Neuron (in vitro differentiated cells): ENCODE data around the gene PHTF2.
"Not testable (repeated sequence)": the region's sequence is repeated elsewhere in the genome, so short reads cannot be mapped to it uniquely, and the experiment has no call there.

Source experiments
- H2AFZ ChIP-seq: one replicate; pipeline ENCODE4 v1.6.1; 2013; ENCODE audit warnings: low read depth, mild to moderate bottlenecking, inconsistent platforms, low read length, moderate library complexity
- H3K27me3 ChIP-seq: one replicate; pipeline ENCODE4 v1.6.1; 2013; ENCODE audit warnings: low read length; ENCODE audit not compliant: insufficient read depth
- H3K36me3 ChIP-seq: one replicate; pipeline ENCODE4 v1.6.1; 2013; ENCODE audit warnings: low read length; ENCODE audit not compliant: insufficient read depth
- H3K4me1 ChIP-seq: one replicate; pipeline ENCODE4 v1.6.1; 2013; ENCODE audit warnings: low read length; ENCODE audit not compliant: insufficient read depth
- H3K4me3 ChIP-seq: 2 replicates; pipeline ENCODE4 v1.5.1; 2013; ENCODE audit warnings: mild to moderate bottlenecking, low read length, moderate library complexity
- H3K9me3 ChIP-seq: one replicate; pipeline ENCODE4 v1.6.1; 2013; ENCODE audit warnings: low read length

Gene PHTF2

DNA sequence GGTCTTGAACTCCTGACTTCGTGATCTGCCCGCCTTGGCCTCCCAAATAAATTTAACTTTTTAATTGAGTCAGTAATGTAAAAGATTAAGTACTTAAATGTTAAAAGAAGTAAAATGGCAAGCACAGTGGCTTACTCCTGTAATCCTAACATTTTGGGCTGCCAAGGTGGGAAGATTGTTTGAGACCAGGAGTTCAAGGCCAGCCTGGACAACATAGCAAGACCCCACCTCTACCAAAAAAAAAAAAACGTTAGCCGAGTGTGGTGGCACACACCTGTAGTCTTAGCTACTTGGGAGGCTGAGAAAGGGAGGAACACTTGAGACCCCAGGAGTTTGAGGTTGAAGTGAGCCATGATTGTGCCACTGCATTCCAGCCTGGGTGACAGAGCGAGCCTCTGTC is 26.1 kb downstream of the PHTF2 start:
- Histone ChIP-seq H3K36me3 (no peaks in the 10 kb centered on the region), H3K4me1 (no peaks in the 10 kb centered on the region), H3K4me3 (no peak overlapping the region), H2AFZ (no peak overlapping the region), H3K27me3 (no peaks in the 10 kb centered on the region), H3K9me3 (peaks cover 16% of the 10 kb centered on the region)

DNA sequence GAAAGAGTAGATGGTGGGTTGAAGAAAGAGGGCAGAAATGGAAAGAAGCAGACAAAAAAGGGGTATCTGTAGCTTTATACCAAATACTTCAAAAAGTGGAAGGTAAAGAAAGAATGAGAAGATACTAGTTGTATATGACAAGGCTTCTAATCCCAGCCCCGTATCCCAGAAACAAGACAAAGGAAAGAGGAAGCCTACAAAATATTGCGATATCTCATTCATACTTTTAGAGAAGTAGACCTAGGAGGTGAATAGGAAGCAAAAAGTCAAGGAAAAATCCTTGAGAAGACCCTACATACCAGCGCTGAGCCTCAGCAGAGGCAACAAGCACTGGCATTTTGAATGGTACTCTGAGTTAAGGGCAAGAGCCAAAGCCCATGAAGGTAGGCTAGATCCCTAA is 26.6 kb downstream of the PHTF2 start:
- H3K27me3 ChIP-seq: no peaks in the 10 kb centered on the region
- no peaks in the 10 kb centered on the region for H3K36me3 ChIP-seq
- H3K4me1 ChIP-seq: no peaks in the 10 kb centered on the region
- no peak overlapping the region for H3K4me3 ChIP-seq
- no peak overlapping the region for H2AFZ ChIP-seq
- peaks cover 16% of the 10 kb centered on the region for H3K9me3 ChIP-seq

DNA sequence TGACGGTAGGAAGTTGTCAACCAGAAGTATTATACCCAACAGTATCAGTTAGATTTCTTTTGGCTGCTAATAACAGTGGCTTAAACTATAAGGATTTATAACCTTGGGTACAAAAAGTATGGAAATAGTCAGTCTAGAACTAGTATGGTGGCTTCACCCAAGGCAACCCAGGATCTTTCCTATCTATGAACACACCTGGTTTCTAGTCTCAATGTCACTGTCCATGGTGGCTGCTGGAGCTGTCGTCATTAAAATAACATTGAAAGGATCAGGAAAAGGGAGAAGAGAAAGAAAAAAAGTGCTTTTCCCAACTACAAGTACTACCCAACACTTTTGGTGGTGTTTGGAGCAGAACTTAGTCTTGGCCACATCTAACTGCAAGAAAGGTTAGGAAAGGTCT is 27.7 kb downstream of the PHTF2 start:
- Histone ChIP-seq H3K27me3 (no peaks in the 10 kb centered on the region), H2AFZ (no peak overlapping the region), H3K9me3 (peaks cover 11% of the 10 kb centered on the region), H3K4me3 (no peak overlapping the region), H3K4me1 (no peaks in the 10 kb centered on the region), H3K36me3 (no peaks in the 10 kb centered on the region)

DNA sequence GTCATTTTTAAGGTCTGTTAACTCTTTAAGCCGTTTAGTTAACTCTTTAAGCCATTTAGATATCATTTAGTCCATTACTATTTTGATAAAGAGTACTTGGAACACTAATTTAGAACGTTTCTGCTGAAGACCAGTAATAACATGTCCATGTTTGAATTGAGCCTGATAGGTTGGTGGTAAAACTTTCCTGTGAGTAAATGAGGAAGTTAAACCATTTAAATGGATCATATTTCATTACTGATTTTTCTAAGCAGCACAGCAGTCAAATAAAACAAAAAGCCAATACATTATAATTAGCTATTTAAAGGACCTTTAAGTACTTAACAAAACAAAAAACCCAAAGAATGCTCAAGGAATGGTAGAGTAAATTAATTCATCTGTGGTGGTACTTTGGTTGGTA is 29.4 kb downstream of the PHTF2 start:
- no peaks in the 10 kb centered on the region for H3K27me3 ChIP-seq
- H3K4me1 ChIP-seq: no peaks in the 10 kb centered on the region
- no peaks in the 10 kb centered on the region for H3K36me3 ChIP-seq
- H3K4me3 ChIP-seq: no peak overlapping the region
- peaks cover 3% of the 10 kb centered on the region for H3K9me3 ChIP-seq
- H2AFZ ChIP-seq: no peak overlapping the region

DNA sequence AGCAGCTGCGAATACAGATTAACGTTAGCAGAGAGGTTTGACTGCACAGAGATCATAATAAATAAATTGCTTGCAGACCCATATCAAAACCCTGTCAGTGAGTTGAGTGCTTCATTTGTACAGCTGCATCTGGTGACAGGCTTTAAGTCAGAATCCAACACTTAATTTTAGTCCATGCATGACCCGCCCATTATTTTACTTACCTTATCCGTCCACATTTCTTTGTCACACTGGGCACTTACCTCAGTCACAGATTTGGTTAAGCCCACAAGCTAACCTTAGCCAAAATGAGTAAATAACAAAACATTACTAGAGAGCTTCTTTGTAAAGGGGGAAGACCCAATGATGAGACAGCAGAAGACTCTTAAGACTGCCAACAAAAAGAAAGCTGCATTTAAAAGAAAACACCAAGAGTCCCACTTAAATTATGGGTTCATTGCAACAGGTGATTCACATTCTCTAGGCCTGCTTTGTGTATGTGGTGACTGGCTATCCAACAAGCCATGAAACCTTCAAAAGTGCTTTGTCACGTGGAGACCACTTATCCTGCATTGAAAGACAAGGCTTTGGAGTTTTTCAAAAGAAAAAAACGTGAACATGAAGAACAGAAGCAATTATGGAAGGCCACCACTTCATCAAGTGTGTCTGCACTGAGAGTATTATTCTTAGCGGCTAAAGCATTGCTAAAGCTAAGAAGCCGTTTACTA is 32.2 kb downstream of the PHTF2 start:
- Histone ChIP-seq H3K36me3 (no peaks in the 10 kb centered on the region), H2AFZ (no peak overlapping the region), H3K4me3 (no peak overlapping the region), H3K27me3 (no peaks in the 10 kb centered on the region), H3K4me1 (no peaks in the 10 kb centered on the region), H3K9me3 (no peaks in the 10 kb centered on the region)

DNA sequence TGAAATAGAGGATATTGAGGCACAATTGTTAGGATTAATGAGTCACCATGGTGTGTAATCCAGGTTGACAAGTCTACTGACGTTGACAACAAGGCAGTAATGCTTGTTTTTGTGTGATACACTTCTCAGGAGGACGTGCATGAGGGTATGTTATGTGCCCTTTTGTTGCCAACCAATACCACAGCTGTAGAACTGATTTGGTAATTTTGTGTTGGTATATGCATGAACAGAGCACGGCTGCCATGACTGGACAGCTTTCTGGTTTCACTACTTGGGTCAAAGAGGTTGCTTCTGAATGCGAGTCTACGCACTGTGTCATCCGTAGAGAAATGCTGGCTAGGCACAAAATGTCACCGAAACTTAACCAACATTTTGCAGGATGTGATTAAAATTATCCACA is 32.9 kb downstream of the PHTF2 start:
- no peaks in the 10 kb centered on the region for H3K36me3 ChIP-seq
- no peaks in the 10 kb centered on the region for H3K9me3 ChIP-seq
- no peaks in the 10 kb centered on the region for H3K4me1 ChIP-seq
- no peak overlapping the region for H3K4me3 ChIP-seq
- no peak overlapping the region for H2AFZ ChIP-seq
- no peaks in the 10 kb centered on the region for H3K27me3 ChIP-seq

DNA sequence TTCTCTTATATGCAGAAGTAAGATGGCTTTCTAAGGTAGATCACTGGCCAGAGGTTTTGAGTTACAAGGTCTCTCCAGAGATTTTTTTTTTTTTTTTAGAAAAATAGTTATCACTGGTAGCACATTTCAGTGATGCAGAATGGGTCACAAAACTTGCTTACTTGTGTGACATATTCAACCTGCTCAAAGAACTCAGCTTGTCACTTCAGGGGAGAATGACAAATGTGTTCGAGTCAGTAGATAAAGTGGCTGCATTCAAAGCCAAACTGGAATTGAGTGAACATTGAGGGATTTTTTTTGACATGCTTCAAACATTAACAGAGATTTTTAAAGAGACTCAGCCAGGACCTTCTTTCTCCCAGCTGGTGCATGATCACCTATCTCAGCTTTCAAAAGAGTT is 33.4 kb downstream of the PHTF2 start:
- H3K4me1 ChIP-seq: no peaks in the 10 kb centered on the region
- H3K27me3 ChIP-seq: no peaks in the 10 kb centered on the region
- no peak overlapping the region for H2AFZ ChIP-seq
- H3K36me3 ChIP-seq: no peaks in the 10 kb centered on the region
- no peaks in the 10 kb centered on the region for H3K9me3 ChIP-seq
- H3K4me3 ChIP-seq: no peak overlapping the region

DNA sequence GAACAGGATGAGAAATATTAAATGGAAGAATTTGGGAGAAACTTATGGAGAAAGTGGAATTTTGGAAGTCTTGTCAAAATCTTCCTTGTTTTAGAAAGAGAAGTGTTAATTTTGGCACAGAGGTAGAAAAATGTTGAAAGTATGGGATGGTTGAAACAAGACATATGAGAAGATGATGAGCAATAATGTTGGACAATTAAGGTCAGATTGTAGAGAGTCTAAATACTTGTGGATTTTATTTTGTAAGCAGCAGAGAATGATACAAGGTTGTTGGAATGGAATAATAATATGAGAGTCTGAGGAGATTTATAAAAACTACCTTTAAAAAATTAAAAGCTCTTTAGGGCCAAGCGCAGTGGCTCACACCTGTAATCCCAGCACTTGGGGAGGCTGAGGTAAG is 34.6 kb downstream of the PHTF2 start:
- no peak overlapping the region for H3K4me3 ChIP-seq
- H3K36me3 ChIP-seq: no peaks in the 10 kb centered on the region
- no peaks in the 10 kb centered on the region for H3K27me3 ChIP-seq
- H3K4me1 ChIP-seq: no peaks in the 10 kb centered on the region
- no peak overlapping the region for H2AFZ ChIP-seq
- H3K9me3 ChIP-seq: no peaks in the 10 kb centered on the region

DNA sequence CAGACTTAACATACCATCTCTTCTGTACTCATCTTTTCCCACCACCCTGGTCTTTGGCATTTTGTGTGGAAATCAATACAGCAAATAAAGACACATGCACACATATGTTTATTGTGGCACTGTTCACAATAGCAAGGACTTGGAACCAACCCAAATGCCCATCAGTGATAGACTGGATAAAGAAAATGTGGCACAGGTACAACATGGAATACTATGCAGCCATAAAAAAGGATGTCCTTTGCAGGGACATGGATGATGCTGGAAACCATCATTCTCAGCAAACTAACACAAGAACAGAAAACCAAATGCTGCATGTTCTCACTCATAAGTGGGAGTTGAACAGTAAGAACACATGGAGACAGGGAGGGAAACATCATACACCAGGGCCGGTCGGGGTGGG is 37.9 kb downstream of the PHTF2 start:
- not testable (repeated sequence) for H3K9me3 ChIP-seq, H3K4me3 ChIP-seq, H3K36me3 ChIP-seq, H3K27me3 ChIP-seq, H3K4me1 ChIP-seq, H2AFZ ChIP-seq

DNA sequence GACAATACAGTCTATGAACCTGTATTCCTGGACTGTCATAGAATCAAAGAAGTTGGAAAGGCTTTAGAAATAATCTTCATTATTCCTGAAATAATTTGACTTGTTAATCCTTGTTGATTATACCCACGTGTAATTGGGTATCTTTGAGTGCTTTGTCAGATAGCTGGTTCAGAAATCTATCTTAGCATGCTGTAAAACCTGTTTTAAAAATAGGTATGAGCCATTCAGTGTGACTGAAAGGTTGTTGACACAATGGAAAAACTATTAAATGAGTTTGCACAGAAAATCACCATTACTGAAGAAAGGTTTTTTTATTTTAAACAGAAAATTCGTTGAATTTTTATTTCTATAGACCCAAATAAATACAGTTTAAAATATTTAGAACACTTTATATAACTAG is 38.7 kb downstream of the PHTF2 start:
- no peak overlapping the region for H2AFZ ChIP-seq
- H3K9me3 ChIP-seq: no peaks in the 10 kb centered on the region
- H3K4me1 ChIP-seq: no peaks in the 10 kb centered on the region
- no peaks in the 10 kb centered on the region for H3K36me3 ChIP-seq
- no peak overlapping the region for H3K4me3 ChIP-seq
- no peaks in the 10 kb centered on the region for H3K27me3 ChIP-seq

DNA sequence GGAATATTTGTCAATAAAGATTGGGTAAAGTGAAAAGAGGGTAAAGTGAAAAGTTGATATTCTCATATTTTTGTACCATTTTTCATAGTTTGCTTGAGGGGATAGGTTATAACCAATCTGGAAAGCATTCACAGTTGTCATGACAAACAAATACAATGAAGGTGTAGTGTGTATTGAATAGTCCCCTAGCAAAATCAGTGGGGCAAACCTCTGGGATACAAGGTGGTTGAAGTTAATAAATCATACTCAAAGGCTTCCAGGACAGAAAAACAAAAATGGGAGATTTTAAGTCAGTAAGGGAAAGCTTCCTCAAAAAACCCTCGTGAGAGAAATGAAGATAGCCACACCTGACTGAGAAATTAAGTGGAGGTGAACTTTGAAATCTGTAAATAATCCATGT is 39.4 kb downstream of the PHTF2 start:
- H3K4me1 ChIP-seq: no peaks in the 10 kb centered on the region
- no peaks in the 10 kb centered on the region for H3K27me3 ChIP-seq
- no peaks in the 10 kb centered on the region for H3K9me3 ChIP-seq
- H3K36me3 ChIP-seq: no peaks in the 10 kb centered on the region
- no peak overlapping the region for H3K4me3 ChIP-seq
- H2AFZ ChIP-seq: no peak overlapping the region

DNA sequence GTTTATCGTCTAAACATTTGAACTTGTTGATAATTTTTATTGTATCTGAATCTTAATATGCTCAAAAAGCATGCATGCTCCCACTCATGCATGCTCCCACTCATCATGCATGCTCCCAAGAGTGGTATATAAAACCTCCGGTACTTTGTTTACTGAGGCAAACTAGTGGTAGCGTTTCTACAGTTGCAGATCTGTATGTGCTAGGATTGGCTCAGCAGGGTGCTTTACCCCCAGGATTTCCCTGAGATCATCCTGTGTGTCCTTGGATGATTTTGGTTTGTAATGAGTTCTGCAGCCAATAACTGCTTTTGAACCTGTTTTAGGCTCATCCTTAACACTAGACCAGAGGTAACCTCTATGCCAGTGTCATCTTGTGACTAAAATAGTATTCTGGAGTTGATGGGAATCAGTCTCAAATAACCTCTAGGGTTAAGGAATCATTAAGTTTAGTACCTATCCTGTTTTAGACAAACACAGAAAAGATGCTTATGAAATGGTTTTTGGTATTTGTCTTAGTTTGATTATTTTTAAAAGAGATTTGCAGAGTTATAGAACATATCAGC is 40.4 kb downstream of the PHTF2 start:
- H3K9me3 ChIP-seq: no peaks in the 10 kb centered on the region
- no peak overlapping the region for H3K4me3 ChIP-seq
- H2AFZ ChIP-seq: no peak overlapping the region
- H3K4me1 ChIP-seq: no peaks in the 10 kb centered on the region
- H3K36me3 ChIP-seq: peaks cover under 1% of the 10 kb centered on the region
- H3K27me3 ChIP-seq: no peaks in the 10 kb centered on the region

DNA sequence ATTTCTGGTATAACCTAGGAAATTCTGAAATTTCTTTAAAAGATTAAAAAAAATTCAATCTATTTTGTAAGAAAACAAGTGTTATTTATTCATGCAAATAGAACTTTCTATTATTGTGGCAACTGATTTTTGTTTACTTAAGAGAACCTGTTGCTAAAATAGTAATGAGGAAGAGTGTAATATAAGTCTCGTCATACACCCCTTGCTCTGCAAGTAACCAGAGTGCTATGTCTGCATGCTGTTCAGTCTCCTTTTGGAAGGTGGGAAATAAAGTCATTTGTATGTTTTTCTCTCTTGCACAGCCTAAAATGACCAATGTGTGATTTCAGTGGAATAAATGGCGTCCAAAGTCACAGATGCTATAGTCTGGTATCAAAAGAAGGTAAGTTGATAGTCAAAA is 41.3 kb downstream of the PHTF2 start:
- H3K4me1 ChIP-seq: no peaks in the 10 kb centered on the region
- H3K36me3 ChIP-seq: peaks cover 2% of the 10 kb centered on the region
- no peaks in the 10 kb centered on the region for H3K9me3 ChIP-seq
- no peaks in the 10 kb centered on the region for H3K27me3 ChIP-seq
- H3K4me3 ChIP-seq: no peak overlapping the region
- H2AFZ ChIP-seq: no peak overlapping the region

DNA sequence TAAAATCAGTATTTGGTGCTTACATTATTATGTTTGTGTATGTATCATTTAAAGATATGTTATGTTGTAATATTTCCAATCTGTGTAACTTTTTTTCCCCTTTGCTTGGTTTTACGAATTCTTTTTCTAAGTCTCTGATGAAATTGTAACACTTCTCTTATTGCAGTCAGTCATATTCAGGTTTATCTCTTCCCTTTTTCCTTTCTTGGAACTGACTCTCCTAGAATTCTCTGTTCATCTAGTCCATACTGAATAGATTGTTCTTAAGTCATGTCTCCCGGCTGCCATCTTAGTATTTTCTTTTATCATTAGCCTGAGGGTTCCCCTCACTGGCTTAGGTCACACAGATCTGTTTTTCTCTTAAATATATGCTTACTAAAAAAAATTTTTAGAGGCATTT is 44.6 kb downstream of the PHTF2 start:
- Histone ChIP-seq H3K4me1 (no peaks in the 10 kb centered on the region), H2AFZ (no peak overlapping the region), H3K36me3 (peaks cover 2% of the 10 kb centered on the region), H3K27me3 (no peaks in the 10 kb centered on the region), H3K9me3 (no peaks in the 10 kb centered on the region), H3K4me3 (no peak overlapping the region)
